ENCODE results near the gene ABAT.
"Not testable (repeated sequence)": the region's sequence is repeated elsewhere in the genome, so short reads cannot be mapped to it uniquely, and the experiment has no call there.

The ABAT gene

GRCh38 chr16:8751481-8752311 is 77.3 kb downstream of the ABAT start:
- DNase-seq = no peak

DNA sequence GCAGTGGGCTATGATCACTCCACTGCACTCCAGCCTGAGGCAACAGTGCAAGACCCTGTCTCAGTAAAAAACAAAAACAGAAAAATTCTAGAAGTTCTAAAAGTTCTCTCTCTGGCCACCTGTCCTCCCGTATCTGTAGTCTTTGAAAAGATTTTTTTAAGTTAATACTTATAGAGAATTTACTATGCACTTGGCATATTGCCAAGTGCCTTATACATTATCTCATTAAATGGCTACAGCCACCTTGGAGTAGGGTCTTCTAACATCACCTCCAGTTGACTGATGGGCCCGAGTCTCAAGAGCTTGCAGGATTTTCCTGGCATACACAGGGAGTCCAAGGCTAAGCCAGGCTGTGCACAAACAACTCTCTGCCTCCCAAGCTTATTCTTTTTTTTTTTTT is 78.3 kb downstream of the ABAT start:
- DNase-seq = no peak

DNA sequence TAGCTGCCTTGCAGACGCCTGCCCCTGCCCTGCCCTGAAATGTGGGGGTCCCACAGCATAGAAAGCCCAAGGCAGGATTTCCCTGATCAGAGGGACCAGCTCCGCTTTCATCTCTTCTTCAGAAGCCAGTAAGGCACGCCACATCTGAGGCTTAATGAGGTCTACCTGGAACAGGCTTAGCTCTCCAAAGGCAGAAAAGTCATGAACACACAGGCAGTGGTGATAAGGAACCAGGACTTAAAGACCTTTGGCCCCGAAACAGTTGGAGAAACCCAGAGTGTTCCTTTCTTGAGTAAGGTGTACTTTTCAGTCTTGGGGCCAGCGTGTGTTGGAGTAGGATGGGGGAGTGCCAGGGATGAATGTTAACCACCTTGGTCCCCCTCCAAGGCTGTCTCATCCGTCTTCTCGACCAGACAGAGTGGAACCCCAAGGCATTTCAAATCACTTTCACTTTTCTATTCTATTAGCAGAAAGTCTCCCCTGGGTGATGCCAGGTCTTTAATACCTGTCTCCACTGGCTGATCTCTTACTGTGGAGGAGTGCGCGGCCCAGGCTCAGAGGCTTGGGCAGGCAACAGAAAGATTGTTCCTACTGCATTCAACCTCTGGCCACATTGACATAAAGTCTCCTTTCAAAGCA is 79.1 kb downstream of the ABAT start:
- no peak for DNase-seq

GRCh38 chr16:8756755-8757154 is 82.3 kb downstream of the ABAT start:
- DNase-seq = no peak

DNA sequence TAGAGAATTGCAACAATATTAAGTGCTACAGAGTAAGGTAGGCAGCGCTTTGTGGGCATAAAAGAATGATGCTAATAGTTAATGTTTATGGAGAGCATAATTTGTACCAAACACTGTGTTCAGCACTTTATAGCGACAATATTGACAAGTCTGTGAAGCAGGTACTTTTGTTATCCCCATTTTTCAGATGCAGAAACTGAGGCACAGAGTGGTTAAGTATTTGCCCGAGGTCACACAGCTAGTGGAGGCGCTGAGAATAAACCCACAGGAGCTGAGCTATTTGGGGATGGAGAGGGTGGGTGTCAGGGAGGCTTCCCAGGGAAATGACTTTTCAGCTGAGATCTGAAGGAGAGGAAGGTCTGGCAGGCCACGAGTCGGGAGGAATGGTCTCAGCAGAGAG is 83.6 kb downstream of the ABAT start:
- no peak for DNase-seq

DNA sequence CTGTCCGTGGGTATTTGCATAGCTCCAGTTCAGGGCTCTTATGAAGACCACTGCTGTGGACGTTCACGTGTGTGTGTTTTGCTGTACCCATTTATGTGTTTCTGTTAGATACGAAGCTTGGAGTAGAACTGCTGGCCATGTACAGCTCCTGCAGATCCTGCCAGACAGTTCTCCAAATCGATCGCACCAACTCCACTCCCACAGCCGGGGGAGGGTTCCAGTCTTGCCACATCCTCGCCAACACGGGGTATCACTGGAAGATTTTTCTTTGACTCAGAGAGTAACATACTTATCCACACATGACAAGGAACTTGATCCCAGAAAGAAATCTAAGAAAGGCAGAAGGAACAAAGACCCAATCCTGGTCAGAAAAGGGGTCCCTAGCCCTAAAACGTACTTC is 85.6 kb downstream of the ABAT start:
- DNase-seq = no peak

GRCh38 chr16:8761078-8761477 is 86.7 kb downstream of the ABAT start:
- no peak for DNase-seq

DNA sequence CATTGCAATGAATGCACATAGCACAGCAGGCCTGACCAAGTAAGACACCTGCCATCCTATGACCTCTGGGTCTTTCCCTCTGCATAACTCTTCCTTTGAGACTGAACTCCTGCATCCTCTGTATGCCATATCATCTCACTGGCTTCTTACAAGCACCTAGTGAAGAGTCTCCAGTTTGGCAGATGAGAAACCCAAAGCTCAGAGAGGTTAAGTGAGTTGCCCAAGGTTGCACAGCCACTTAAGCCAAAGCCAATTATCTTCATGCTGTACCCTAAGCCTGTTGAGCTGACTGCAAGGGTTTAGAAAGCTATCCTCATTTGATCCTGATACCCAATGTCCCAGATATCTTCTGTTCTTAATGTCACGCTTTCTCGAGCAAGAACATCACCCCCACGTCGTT is 87.8 kb downstream of the ABAT start:
- no peak for DNase-seq

GRCh38 chr16:8763083-8763482 is 88.7 kb downstream of the ABAT start:
- no peak for DNase-seq

DNA sequence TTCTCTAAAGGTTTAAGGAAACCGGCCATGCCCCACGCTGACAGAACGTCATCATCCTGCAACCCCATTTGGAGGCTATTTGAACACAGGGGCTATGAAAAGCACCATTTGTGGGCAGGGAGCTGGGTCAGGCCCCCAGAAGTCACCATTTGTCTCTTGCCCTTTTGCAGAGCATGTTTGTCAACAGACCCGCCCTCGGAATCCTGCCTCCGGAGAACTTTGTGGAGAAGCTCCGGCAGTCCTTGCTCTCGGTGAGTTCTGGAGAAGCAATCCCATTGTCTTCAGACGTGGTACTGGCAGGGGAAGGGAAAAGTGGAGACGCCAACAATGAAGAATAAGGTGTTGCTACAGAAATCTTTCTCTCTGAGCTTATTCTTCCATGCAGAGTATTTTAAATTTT is 89.5 kb downstream of the ABAT start:
- DNase-seq = no peak

DNA sequence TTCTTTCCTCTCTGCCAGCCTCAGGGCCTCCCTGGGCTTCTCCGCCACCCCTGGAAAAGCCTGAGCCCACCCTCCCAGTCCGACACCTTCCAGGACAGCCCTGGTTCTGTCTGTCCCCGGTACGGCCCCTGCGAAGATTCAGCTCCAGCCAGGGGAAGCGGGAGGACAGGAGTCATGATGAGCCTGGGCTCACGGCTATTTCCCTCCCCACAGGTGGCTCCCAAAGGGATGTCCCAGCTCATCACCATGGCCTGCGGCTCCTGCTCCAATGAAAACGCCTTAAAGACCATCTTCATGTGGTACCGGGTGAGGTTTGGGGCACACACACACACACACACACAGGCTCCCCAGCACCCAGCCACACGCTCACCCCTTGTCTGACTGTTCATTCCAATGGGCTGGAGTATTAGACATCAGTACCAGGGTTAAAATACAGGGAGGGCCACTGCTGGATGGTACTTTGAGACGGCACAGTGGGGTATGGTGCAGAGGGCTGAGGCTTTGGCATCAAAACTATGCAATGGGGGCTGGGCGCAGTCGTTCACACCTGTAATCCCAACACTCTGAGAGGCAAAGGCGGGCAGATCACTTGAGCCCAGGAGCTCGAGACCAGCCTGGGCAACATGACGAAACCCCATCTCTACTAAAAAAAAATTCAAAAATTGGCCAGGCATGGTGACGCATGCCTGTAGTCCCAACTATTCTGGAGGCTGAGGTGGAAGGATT is 90.3 kb downstream of the ABAT start:
- no peak for DNase-seq

- DNase-seq = no peak
Observed at GRCh38 chr16:8767176-8767575, 92.8 kb downstream of the ABAT start.

DNA sequence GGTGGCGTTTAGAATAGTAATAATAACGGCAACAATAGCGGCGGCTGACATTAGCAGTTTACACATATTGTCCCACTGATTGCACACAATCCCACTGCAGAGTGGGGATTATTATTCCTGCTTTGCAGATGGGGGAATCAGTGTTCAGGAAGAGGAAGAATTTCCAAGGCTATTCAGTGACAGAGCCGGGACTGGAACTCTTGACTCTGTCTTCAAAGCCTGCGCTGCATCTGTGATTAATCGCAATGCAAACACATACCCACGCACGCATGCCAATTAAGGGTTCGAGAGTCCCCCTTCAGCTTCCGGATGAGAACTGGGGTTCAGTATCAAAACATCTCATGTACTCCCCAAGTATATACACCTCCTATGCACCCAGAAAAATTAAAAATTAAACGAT is 93.9 kb downstream of the ABAT start:
- no peak for DNase-seq

GRCh38 chr16:8768692-8769091 is 94.3 kb downstream of the ABAT start:
- no peak for DNase-seq

DNA sequence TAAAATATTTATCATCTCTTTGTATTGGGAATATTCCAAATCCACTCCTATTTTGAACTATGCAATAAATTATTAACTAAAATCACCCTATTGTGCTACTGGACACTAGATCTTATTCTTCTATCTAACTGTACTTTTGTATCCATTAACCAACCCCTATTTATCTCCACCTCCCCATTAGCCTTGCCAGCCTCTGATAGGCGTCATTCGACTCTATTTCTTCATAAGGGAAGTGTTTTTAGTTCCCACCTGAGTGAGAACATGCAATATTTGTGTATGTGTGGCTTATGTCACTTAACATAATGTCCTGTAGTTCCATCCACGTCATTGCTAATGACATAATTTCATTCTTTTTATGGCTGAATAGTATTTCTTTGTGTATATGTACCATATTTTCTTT is 99.1 kb downstream of the ABAT start:
- DNase-seq = no peak

DNA sequence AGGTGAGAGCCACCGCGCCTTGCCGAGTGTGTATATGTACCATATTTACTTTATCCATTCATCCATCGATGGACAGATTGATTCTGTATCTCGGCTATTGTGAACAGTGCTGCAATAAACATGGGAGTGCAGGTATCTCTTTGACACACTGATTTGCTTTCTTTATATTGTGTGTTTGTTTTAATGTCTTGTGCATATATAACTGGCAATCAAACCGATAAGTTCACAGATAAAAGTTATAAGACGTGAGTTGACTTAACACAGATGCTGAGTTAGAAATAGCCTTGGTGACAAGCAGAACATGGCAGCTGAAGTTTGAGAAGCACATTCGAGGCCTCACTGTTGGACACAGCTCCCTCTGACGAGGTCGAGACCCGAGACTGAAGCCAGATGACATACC is 99.8 kb downstream of the ABAT start:
- DNase-seq = no peak

- no peak for DNase-seq
Observed at GRCh38 chr16:8775359-8775758, 100.9 kb downstream of the ABAT start.

DNA sequence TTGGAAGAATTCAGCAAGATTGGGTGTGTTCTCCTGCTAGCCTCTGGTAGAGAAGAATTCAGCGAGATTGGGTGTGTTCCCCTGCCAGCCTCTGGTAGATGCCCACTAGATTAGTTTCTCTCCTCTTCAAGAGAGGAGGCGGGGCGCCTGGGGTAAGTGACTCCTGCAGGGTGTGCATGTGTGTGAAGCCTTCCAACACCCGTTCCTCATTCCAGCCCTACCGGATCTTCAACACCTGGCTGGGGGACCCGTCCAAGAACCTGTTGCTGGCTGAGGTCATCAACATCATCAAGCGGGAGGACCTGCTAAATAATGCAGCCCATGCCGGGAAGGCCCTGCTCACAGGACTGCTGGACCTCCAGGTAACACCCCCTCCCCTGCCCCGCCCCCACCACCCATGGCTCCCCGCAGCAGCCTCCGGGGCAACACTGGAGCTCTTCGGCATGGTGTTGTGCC is 101.7 kb downstream of the ABAT start:
- DNase-seq = no peak

GRCh38 chr16:8777217-8777616 is 102.8 kb downstream of the ABAT start:
- DNase-seq = no peak

DNA sequence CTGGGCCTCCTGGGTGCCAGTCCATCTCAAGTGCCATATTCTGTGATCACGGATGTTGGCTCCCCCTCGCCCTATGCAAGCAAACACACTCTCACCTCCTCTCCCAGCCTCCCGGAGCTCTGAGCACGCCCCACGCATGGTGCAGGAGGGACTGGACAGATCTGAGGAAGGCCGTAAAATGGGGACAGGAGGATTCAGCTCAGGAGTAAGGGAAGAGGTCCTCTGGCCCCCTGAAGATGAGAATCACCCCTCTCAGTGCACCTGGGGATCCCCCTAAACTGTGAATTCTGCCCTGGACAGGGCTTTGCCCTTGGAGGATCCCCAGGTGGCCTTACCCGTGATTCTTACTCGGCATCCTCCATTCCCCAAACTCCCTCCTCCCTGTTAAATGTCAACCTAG is 107.4 kb downstream of the ABAT start:
- no peak for DNase-seq

- no peak for DNase-seq
Observed at GRCh38 chr16:8782673-8783072, 108.3 kb downstream of the ABAT start.

DNA sequence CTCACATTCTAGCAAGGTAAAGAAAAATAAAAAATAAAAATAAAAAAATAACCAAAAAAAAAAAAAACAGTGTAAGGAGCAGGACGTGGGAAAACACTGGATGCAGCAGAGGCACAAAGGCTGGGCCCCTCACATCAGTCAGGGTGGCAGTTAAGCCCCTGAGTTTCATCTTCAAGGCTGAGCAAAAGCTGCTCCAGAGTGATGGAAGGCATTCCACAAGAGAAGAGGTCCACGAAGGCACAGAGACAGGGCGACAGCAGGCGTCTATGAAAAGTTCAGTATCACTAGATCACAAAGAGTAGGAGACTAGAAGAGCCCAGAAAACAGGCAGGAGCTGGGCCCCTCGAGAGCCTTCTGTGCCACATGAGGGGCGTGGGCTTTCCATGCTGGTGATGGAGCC is 111.0 kb downstream of the ABAT start:
- DNase-seq = no peak

DNA sequence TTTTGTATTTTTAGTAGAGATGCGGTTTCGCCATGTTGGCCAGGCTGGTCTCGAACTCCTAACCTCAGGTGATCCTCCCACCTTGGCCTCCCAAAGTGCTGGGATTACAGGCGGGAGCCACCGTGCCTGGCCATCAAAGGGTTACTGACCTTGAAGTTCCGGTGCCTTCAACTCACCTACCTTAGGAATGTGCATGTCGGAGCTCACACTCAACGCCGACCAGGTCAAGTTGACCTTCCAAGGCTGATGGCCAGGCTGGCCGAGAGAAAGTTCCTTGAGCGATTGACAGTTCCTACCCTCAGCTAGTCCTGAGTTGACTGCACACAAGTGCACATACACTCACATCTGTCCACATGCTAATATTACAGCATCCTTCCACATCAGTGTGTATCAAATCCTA is 111.9 kb downstream of the ABAT start:
- DNase-seq = not testable (repeated sequence)

- DNase-seq = no peak
Observed at GRCh38 chr16:8788578-8789172, 114.3 kb downstream of the ABAT start.

Measured in activated CD4-positive, CD25-positive, alpha-beta regulatory T cell treated with anti-CD3 and anti-CD28 coated beads, Interleukin-2, amount 50 U/mL, for 72 hours (primary cell).